DND-41 (cell line): Measurements from ENCODE around the gene RORB.

Source experiments
- EZH2 ChIP-seq: IDR thresholded peaks from 3 replicates; pipeline ENCODE4 v1.6.1; 2012; ENCODE audit warnings: borderline replicate concordance, low read depth, mild to moderate bottlenecking, moderate library complexity, low read length, inconsistent platforms; ENCODE audit not compliant: severe bottlenecking
- TF ChIP-seq, protein P1 (sequence below): IDR thresholded peaks from 2 replicates; pipeline ENCODE4 v1.5.1; 2012; ENCODE audit warnings: borderline replicate concordance, low read length, moderate library complexity, mild to moderate bottlenecking; ENCODE audit not compliant: poor library complexity, severe bottlenecking; ENCODE audit errors: extremely low read depth

DNA sequence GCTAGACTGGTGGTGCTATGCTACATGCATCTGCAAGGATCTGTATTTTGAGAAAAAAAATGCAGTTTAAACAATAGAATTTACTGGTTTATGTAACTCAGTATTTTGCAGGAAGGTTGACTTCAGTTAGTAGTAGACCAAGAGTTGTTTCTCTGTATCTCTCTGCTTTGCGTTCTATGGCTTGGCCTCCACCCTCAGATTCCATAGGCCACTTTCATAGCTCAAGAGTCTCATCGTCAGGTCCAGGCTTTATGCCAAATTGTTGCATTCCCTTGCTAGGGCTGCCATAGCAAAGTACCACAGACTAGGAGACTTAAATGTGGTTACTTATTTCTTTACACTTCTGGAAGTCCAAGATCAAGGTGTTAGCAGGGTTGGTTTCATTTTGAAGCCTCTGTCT is 48.1 kb upstream of the RORB start:
- TF ChIP-seq, protein P1, sequence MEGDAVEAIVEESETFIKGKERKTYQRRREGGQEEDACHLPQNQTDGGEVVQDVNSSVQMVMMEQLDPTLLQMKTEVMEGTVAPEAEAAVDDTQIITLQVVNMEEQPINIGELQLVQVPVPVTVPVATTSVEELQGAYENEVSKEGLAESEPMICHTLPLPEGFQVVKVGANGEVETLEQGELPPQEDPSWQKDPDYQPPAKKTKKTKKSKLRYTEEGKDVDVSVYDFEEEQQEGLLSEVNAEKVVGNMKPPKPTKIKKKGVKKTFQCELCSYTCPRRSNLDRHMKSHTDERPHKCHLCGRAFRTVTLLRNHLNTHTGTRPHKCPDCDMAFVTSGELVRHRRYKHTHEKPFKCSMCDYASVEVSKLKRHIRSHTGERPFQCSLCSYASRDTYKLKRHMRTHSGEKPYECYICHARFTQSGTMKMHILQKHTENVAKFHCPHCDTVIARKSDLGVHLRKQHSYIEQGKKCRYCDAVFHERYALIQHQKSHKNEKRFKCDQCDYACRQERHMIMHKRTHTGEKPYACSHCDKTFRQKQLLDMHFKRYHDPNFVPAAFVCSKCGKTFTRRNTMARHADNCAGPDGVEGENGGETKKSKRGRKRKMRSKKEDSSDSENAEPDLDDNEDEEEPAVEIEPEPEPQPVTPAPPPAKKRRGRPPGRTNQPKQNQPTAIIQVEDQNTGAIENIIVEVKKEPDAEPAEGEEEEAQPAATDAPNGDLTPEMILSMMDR = no peak
- no peak for TF ChIP-seq EZH2
